GM19239 (cell line): ENCODE results near the gene C19orf12.

Experiments used
- DNase-seq: peaks from one replicate; pipeline ENCODE4 v3.0.0; 2011; ENCODE audit warnings: low spot score; ENCODE audit not compliant: insufficient read length
- FAIRE-seq: peaks from 2 replicates; lab custom pipeline; 2011; peaks lifted over from hg19 to GRCh38; lab: Jason Lieb, UNC

The C19orf12 gene

DNA sequence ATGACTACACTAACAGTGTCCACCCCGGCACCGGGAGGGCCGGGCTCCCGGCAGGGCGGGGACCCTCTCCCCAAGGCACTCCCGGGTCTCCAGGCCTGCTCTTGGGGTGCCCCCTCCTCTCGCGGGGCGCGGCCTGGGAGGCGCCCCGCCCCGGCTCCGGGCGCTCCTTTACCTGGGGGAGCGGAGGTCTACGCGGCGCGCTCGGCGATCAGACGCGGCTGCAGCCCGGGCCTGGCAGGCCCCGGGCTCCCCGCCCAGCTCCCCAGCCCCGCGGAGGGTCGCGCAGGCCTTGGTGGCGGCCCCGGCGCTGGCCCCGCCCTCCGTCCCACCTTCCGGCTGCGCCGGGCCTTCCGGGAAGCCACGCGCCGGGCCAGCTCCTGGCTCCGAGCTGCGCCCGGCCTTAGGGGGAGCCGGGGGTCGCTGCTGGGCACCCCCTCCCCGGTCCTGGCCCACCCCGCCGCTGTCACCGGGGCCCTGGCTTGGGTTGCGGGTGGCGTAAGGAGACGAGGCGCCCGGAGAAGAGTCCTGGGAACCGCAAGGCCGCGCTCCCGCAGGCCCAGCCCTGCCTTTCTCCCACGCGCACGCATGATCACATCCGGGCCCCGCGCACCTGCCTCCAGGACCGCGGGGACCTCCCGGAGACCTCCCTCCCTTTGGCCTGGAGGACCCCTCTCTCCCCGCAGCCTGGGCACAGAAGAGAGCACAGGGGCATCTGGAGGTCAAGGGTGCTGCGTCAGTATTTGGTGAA lies at the start of gene C19orf12:
Gene C19orf12, minus strand, starts transcription at position 309 of the 748 bp plus-strand sequence. CDS start 6,848 bp downstream, outside the sequence.
- peak; percentile 62 for DNase-seq
- FAIRE-seq: peak; percentile 23

DNA sequence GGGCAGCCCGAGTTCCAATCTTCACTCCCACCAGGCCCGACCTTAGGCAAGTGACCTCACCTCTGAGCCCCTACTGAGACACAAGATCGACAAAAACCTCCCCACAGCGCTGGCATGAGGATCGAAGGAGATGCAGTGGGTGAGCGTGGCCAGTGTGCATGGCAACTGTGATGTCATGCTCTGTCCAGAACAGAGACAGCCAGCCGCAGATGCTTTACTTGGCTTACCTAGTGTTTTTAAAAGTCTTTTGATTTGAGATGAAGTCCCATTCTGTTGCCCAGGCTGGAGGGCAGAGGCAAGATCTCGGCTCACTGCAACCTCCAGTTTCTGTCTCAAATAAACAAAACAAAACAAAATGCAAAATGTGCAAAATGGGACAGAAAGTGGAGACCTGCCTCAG lies 49.3 kb upstream of the C19orf12 start:
- DNase-seq: no peak
- FAIRE-seq: no peak

DNA sequence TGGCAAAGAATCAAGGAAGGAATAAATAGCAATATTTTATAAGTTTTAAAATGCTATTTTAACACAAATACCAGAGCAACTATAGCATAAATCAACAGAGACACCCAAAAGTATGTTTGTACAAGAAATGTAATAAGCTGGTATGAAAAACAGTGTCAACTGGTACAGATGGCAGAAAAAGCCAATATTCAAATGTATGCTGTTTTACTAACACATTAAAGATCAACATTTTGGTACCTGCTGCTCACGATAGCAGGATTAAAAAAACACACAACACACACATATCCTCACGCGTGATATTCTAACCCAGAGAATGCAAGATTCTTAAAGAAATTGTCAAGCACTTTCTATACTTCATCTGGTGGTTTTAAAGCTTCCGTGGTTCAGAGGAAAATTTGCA lies 48.1 kb upstream of the C19orf12 start:
- FAIRE-seq (no peak), DNase-seq (no peak)

DNA sequence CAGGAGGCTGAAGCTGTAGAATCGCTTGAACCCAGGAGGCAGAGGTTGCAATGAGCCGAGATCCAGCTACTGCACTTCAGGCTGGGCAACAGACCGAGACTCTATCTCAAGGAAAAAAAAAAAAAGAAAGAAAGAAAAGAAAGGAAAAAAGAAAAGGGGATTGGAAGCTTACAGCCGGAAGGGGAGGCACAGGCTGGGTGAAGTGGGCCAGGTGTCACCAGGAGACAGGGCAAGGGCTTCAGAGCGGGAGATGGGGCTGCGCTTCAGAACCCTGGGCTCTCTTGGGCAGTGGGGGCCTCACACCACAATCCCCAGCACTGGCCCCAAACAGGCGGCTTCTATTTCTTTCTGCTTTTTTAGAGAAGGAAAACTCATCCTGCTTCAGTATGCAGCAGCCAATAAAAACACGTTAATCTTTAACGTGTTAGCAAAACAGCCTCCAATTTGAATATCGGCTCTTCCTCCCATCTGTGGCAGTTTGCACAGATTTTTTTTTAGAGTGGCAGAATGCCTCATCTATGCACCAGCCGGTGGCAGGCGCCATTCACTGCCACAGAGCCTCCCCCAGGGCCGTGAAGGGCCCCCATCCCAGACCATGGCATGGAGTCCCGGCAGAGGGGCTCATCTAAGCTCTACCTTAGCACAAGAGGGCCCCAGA lies 46.6 kb upstream of the C19orf12 start:
- DNase-seq (no peak), FAIRE-seq (no peak)

DNA sequence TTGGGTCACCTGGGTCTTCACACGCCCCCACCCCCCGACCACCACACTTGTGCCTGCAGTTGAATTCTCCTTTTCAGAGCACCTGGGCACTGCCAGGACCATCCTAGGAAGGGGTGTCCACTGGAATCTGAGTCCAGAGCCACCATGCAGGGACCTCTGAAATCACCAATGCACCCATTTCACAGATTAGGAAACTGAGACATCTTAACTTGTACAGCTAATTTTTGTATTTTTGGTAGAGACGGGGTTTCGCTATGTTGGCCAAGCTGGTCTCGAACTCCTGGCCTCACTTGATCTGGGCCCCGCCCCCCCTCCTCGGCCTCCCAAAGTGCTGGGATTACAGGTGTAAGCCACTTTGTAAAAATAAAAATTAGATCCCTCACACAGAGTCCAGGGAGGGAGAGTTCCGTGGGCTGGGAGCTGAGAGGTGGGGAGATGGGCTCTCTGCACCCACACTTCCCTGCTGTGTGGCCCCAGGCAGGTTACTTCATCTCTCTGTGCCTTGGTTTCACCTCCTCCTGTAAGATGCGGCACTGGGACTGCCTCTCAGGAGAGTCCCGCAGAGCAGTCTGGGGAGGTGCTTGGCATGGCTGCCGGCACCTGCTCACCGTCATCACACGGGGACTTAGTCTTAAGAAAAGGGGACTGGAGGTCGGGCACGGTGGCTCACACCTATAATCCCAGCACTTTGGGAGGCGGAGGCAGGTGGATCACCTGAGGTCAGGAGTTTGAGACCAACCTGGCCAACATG lies 45.9 kb upstream of the C19orf12 start:
- no peak for DNase-seq
- no peak for FAIRE-seq

DNA sequence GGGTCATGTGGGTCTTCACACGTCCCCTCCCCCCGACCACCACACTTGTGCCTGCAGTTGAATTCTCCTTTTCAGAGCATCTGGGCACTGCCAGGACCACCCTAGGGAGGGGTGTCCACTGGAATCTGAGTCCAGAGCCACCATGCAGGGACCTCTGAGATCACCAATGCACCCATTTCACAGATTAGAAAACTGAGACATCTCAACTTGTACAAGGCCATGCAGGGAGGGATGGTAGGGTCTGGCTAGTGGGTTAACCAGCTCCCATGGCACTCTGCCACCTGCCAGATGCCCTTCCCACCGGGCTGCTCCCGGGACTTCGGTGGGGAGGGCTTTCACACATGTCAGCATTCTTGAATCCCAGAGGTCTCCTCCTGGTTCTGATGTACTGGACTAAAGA lies 44.3 kb upstream of the C19orf12 start:
- DNase-seq (no peak), FAIRE-seq (no peak)

DNA sequence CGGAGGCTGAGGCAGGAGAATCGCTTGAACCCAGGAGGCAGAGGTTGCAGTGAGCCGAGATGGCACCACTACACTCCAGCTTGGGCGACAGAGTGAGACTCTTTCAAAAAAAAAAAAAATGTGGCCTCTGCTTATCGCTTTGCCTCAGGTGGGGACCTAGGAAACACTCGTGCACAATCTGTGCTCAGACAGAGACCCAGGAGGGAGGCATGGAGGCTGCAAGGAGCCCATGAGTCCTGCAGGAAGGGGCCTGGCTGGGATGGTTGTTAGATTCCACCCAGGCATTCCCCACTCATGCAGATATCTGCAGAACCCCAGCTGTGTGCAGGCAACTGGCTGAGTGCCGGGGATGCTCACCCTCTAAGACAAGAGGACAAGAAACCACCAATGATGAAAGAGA lies 43.8 kb upstream of the C19orf12 start:
- DNase-seq (no peak), FAIRE-seq (no peak)

DNA sequence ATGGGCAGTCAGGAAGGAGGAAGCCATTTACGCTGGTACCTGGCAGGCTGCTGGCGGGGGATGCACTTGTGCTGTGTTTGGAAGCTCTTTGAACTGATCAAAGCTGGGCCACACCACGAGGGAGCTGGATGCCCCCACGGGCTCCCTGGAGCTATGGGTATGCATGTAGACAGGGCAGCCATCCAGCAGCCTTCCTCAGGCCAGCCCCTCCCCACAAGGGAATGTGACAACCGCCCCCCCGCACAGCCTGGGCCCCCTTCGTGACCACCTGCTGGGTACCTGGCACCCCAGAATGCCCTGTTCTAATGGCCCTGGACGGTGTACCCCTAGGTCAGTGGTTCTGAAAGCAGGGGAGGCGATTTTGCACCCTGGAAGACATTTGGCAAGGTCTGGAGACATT lies 42.5 kb upstream of the C19orf12 start:
- no peak for DNase-seq
- FAIRE-seq: no peak

DNA sequence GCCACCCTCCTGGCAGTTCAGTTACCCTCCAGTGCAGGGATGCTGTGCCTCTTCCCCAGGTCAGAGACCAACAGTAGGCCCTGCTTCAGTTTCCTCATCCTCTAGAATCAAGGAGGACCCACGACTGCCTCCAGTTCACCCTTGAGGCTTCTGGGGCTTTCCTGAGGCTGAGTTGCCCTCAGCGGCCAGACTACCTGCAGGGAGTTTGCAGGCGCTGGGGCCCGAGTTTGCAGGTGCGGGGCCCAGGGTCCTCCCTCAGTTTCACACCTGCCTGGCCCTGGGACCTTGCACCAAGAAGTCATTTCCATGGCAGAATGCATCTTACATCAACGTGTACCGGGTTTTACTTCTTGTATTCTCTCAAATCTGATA lies 38.9 kb upstream of the C19orf12 start:
- FAIRE-seq (no peak), DNase-seq (no peak)

DNA sequence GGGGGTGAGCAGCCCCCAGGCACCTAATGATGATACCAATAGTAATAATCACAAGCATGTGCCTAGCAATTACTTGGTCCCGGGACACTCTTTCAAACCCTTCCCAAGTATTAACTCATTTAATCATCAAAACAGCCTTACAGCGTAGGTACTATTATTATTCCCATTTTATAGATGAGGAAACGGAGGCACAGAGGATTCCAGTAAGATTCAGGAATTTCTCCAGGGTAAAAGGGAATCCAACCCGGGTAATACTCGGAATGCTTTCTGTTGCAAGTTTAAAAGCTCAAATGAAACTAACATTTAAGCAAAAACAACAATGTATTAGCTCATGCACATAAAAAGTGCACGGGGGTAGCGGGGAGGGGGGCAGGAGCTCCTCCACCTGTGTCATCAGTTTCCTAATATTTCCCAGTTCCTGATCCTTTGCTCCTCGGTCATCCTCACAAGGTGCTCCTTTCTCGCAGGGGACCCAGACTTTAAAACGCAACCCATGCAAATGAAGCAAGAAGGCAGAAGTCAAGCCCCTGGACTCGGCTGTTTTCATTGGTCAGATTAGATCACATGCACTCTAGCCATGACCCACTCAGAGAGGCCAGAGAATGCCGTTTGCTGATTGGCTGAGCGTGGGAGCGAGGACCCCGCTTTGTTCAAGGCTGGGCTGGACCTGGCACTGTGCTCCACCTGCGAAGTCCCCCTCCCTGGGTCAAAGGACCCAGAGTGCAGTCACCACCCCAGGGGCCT lies 38.3 kb upstream of the C19orf12 start:
- no peak for FAIRE-seq
- DNase-seq: no peak

DNA sequence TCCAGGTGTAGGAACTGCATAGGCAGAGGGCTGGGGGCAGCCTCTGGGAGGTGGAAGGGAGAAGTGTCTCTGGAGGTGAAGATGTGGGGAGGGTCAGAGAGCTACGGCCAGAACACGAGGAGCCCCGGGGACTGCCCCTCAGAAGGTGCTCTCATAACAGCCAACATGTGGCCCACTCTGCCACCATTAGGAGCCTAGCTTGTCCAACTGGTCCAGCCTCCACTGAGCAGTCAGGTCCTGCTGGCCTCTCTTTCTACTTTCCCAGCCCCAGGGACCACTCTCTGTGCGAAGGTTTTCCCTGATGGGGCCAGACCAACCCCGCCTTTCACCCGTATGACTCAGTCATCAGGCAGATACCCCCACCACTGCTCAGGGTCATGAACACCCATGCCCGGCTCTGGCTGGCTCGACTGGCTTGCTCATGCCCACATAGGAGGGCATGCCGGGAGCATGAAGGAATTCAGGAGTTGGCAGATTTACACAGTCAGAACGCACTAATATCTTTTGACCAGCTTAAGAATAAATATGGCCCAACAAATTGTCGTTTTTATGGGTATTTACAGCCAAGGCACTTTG lies 37.5 kb upstream of the C19orf12 start:
- DNase-seq (no peak), FAIRE-seq (no peak)

DNA sequence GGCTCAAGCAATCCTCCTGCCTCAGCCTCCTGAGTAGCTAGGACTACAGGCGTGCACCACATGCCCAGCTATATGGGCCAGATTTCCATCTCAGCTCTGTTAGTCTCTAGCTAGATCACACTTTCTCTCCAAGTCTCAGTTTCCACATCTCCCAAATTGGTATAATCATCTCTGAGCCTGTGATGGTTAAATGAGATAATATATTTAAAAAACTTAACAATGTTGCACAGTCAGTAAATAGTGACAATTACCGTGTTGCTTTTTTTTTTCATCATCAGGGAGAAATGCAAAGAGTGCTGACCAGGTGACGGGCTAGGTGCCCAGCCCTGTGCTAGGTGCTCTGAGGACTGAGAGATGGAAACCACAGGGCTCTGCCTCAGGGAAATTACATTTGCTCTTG lies 36.9 kb upstream of the C19orf12 start:
- DNase-seq: no peak
- FAIRE-seq: no peak

DNA sequence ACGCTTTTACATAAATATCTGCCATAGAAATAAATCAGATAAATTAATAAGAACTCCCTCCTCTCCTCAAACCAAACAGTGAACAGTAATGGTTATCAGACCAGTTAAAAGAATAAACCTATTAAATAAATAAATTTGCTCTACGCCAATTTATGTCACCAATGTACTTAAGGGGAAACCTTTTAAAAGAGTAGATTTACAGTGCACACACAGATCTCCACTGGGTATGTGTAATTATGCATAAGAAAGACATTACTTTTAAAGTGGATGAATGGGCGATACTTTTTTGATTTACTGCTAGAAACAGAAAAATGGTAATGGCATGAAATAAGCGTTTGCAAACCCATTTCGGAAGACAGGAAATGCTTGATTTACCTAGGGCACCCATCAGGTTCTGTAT lies 34.9 kb upstream of the C19orf12 start:
- DNase-seq (no peak), FAIRE-seq (no peak)

DNA sequence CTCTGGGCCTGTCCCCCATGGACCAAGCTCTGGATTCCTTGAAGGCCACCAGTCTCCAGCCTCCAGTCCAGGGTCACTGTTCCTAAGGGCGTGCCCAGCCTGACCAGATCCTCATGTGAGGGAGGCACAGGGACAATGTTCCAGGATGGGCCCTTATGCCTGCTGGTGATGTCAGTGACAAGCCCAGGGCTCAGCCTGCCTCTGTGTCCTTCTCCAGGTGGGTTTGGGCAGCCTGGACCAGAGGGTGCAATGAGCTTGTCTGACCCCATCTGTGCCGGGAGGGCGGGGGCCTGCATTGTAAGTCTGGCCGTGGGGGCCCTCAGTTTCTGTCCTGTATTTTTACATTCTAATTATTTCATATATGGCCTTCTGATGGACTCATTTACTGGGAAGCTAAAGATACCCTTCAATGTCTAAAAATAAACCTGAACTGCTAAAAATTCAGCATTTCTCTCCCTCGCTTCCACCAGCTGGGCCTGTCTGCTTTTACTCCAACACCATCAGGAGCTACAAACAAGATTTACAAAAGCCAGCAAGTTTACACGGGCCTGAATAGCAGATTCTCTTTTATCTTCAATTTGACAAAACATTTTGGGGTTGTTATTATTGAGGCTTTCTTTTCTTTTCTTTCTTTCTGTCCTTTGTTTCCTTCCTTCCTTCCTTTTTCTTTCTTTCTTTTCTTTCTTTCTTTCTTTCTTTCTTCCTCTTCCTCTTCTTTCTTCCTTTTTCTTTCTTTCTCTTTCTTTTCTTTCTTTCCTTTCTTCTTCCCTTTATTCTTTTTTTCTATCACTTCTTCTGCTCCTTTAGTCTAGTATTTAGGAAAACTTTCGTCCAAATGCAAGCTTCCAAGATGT lies 34.2 kb upstream of the C19orf12 start:
- DNase-seq (no peak), FAIRE-seq (no peak)

DNA sequence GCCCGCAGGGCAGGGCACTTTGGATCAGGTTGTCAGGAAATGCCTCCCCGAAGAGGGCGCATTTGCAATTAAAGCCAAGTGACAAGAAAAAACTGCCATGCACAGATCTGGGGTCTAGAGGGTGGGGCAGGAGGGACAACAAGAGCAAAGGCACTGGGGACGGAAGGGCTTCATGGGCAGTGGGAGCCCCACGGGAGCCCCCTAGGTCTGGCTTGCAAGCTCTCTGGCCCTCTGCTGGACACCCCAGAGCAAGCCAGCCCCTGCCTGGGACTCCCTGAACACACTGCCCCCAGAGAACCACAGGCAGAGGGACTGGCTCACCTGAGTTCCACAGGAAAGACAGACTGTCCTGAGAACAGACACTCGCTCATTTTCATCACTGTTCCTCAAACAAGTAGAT lies 30.2 kb upstream of the C19orf12 start:
- DNase-seq (no peak), FAIRE-seq (no peak)

DNA sequence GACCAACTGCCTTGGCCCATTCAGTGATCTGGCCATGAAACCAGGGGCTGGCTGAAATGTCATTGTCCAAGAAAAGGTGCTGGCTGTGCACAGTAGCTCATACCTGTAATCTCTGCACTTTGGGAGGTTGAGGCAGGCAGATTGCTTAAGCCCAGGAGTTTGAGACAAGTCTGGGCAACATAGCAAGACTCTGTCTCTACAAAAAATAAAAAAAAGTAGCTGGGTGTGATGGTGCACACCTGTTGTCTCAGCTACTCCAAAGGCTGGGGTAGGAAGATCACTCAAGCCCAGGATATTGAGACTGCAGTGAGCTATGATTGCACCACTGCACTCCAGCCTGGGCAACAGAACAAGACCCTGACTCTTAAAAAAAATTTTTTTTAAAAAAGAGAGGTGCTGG lies 28.6 kb upstream of the C19orf12 start:
- DNase-seq (no peak), FAIRE-seq (no peak)

DNA sequence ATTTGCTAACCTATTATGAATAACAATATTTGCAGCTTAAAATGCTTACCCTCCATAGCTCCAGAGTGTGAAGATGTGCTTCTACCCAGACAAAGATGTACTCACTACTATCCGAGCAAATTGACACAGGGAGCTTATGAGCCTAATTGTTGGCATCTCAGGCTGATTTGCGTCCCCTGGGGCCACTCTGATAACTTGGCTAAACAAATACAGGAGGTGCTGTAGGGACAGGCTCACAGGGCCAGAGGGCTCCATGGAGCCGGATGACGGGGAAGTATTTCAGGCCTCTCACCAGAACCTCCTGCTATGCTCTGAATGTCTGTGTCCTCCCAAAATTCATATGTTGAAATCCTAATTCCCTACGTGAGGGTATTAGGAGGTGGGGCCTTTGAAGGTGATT lies 26.7 kb upstream of the C19orf12 start:
- no peak for FAIRE-seq
- DNase-seq: no peak

DNA sequence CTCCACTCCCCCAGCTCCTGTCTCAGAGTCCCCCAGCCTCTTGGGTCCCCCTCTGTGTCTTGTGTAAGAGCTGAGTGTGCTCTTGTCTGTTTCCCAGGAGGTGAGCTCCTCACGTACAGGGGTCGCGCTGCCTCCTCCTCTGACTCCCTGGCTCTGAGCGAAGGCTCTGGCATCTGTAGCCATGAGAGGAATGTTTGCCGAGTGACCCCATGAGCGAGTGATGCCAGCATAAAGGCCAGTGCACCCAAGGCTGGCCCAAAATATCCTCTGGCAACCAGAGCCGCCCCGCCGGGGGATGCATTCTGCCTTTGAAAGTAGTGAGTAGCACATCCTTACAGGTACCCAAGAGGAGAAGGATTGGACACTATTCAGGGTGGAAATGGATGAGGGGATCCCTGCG lies 26.2 kb upstream of the C19orf12 start:
- FAIRE-seq: no peak

DNA sequence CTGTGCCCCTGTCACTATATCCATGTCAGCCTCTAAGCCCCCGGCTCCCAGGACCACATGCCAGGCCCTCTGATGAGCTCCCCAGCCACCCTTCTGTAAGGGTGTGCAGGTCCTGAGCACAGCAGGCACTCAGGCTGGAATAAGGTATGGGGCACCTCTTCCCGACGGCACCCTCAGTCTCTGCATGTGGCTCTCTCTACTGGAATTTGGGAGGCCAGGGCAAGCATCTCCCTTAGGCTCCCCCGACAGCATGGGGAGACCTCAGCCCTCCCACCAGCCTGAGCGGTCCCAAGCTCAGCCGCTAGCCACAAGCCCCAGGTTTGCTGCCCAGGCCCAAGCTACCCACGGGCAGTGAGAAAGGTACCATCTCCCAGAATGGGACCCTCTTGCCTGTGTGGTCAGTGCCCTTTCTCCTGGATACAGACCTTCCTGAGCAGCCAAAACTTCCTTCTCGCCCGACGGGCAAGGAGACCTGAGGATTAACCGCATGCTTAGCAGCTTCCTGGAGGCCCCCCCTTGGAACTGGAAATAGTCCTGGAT lies 22.5 kb upstream of the C19orf12 start:
- DNase-seq (no peak), FAIRE-seq (no peak)

More for the DNA sequence above, 26.2 kb upstream of the C19orf12 start:
- no peak for DNase-seq
